Cardiac fibroblast (primary cell): ENCODE results near the gene MT1A.
"Not testable (repeated sequence)": the region's sequence is repeated elsewhere in the genome, so short reads cannot be mapped to it uniquely, and the experiment has no call there.

Experiments
- DNase-seq, 2 donors: peaks; one replicate each; pipeline versions ENCODE4 v3.0.0 to v3.0.0-alpha.2; 2010; ENCODE audit warnings: low read depth in 2 of 2
- H3K4me3 ChIP-seq, 2 donors: replicated peaks in 1 of 2; 1 replicate in 1 of 2; 2 replicates in 1 of 2; pipeline ENCODE4 v1.5.1; 2011; ENCODE audit warnings: low read depth in 2 of 2, low read length in 2 of 2, mild to moderate bottlenecking in 2 of 2, moderate library complexity in 1 of 2
- TF ChIP-seq, protein P1 (sequence below): IDR thresholded peaks from one replicate; pipeline ENCODE4 v1.5.1; 2011; ENCODE audit warnings: low read depth, mild to moderate bottlenecking, low read length, inconsistent platforms

The MT1A gene

DNA sequence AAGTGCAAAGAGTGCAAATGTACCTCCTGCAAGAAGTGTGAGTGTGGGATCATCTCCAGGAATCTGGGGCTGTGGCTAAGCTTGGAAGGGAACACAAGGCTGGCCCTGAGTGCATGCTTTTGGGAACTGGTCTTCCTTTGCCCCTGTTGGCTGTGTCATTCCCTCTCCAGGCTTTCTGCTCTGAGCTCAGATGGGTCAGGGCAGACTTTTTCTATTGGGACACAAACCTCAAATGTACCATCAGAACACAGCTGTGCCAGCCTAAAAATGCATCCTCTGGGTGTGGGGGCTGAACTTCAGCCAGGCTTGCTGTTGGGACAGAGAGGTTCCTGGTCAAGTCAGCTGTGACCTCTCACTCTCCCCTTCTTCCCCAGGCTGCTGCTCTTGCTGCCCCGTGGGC is 14.1 kb downstream of the MT1A start:
- no peak for DNase-seq
- TF ChIP-seq, protein P1, sequence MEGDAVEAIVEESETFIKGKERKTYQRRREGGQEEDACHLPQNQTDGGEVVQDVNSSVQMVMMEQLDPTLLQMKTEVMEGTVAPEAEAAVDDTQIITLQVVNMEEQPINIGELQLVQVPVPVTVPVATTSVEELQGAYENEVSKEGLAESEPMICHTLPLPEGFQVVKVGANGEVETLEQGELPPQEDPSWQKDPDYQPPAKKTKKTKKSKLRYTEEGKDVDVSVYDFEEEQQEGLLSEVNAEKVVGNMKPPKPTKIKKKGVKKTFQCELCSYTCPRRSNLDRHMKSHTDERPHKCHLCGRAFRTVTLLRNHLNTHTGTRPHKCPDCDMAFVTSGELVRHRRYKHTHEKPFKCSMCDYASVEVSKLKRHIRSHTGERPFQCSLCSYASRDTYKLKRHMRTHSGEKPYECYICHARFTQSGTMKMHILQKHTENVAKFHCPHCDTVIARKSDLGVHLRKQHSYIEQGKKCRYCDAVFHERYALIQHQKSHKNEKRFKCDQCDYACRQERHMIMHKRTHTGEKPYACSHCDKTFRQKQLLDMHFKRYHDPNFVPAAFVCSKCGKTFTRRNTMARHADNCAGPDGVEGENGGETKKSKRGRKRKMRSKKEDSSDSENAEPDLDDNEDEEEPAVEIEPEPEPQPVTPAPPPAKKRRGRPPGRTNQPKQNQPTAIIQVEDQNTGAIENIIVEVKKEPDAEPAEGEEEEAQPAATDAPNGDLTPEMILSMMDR: no peak
- H3K4me3 ChIP-seq: no peak overlapping the region

DNA sequence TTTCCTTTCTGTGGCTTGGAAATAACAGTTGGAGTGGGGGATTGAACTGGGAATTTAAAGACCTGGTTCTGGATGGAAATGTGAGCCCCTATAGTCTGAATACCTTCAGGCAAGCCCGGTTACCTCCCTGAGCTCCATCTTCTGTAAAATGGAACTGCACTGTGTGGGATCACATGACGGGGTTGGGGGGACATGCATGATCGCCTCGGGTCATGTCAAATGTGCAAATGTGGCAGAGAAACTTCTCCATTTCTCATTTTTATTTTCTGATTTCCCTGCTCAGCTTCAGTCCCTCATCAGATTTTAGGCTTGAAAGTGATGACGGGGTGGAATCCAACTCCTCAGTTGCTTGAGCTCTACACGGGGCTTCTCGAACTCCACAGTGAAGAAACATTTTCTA is 14.8 kb downstream of the MT1A start:
- DNase-seq: no peak
- TF ChIP-seq, protein P1: no peak
- no peak overlapping the region for H3K4me3 ChIP-seq

DNA sequence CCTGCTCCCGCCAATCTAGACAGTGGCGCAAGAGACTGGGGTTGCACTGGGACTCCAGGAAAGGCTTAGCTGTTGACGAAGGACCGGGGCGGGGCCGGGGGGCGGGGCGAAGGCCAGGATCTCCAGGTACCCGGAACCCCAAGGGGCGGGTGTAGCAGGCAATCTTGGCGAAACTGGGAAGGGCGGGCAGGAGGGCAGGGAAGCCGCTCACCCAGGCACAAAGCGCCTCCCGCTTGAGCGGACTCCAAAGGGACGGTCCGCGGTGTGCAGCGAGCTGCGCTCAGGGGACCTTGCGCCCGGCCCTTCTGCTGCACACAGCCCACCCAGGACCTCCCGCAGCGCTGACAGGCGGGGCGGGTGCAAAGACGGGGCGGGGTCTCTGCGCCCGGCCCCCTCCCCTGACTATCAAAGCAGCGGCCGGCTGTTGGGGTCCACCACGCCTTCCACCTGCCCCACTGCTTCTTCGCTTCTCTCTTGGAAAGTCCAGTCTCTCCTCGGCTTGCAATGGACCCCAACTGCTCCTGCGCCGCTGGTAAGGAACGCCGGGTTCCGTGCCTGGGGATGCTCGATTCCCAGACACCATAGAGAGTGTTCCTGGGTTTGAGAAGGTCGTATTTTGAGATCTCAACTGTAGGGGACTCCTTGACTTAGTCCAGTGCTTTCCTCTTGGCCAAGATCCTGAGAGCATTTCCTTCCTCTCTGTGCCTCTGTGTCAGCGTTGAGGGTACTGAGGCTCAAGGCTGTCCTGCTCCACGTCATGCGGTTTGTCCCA is 19.3 kb downstream of the MT1A start, which contains the start of gene MT1F:
Gene MT1F (plus strand): TSS at position 405 of the 772 bp plus-strand sequence. CDS start 100 bp downstream, at position 505.
- TF ChIP-seq, protein P1: no peak
- H3K4me3 ChIP-seq: peak within 1 kb of the TSS; percentile 53
- peak; percentile 24 to 39 for DNase-seq

DNA sequence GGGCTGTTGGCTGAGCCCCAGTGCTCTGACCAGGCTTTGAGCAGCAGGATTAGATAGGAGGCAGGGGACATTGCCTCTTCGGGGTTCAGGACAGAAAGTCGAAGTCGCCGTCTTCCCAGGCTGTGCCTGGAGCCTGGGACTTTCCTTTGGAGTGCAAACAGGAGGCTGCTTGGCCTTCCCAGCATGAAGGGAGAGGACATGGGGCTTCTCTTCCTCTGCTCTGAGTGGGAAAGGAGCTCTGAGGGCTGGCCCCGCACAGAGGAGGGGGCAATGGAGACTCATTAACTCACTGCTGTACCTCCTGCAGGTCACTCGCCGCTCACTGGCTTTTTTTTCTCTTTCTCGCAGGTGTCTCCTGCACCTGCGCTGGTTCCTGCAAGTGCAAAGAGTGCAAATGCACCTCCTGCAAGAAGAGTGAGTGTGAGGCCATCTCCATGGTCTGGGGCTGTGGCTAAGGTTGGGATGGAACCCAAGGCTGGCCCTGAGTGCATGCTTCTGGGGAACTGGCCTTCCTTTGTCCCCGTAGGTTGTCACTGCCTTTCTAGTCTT is 19.9 kb downstream of the MT1A start:
- DNase-seq: no peak
- TF ChIP-seq, protein P1: no peak
- H3K4me3 ChIP-seq: peak overlapping the region; percentile 53

DNA sequence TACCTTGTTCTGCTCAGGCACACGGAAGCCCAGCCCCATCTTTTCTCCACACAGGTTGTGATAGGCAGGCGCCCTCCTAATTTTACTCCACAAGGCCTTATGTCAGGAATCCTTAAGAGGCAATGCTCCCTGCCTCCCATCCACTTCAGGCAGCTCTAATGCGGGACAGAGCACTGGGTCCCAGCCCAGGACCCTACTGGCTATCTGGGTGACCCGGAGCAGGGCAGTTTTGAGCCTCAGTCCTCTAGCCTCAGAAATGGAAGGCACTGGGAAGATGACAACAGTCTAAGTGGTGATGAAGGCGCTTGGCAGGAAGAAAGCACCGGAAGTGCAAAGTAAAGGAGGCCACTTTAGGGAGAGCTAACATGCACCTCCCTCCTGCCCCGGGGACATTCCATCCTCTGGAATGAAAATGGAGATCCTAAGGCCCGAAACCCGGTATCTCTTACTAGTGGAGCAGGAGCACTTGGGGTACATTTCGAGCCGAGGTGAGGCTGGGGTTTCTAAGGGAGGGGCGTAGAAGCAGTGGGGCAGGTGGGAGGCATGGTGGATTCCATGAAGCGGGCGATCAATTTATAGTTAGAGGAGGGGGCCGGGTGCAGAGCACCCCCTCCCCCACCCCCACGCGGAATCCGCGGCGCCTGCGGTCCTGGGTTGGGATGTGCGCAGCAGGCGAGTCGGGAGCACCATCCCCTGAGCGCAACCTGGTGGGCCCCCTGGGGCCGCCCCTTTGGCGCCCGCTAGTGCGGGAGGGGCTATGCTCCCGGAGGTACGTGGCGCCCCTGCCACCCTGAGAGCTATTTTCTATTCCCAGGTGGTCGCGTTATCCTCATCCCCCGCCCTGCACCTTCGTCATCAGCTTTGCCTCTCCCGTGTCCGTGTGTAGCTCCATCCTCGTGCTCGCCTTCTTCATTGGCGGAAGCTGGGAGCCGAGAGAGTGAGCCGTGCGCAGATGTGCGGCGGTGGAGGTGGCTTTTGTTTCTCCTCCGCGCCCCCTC is 24.2 kb downstream of the MT1A start:
- TF ChIP-seq, protein P1: no peak
- DNase-seq: no peak
- H3K4me3 ChIP-seq: no peak overlapping the region

DNA sequence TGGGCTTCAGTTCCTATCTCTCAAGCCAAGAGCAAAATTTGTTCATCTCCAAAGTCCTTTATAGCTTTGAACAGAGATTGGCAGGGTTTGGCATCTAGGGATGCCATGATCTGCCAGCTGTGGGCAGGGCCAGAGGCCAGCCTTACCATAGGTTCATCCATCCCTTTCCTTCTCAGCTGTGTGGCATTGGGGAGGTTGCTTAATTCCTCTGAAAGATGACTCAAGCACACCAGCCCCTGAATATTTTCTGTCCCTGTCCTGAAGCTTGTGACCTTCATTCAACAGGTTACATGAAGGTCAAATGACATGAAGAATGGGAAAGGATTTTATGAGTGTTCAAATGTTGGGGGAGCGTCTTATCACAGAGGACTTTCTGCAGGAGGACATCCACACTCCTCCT is 26.0 kb downstream of the MT1A start:
- no peak for DNase-seq
- TF ChIP-seq, protein P1: no peak
- no peak overlapping the region for H3K4me3 ChIP-seq

DNA sequence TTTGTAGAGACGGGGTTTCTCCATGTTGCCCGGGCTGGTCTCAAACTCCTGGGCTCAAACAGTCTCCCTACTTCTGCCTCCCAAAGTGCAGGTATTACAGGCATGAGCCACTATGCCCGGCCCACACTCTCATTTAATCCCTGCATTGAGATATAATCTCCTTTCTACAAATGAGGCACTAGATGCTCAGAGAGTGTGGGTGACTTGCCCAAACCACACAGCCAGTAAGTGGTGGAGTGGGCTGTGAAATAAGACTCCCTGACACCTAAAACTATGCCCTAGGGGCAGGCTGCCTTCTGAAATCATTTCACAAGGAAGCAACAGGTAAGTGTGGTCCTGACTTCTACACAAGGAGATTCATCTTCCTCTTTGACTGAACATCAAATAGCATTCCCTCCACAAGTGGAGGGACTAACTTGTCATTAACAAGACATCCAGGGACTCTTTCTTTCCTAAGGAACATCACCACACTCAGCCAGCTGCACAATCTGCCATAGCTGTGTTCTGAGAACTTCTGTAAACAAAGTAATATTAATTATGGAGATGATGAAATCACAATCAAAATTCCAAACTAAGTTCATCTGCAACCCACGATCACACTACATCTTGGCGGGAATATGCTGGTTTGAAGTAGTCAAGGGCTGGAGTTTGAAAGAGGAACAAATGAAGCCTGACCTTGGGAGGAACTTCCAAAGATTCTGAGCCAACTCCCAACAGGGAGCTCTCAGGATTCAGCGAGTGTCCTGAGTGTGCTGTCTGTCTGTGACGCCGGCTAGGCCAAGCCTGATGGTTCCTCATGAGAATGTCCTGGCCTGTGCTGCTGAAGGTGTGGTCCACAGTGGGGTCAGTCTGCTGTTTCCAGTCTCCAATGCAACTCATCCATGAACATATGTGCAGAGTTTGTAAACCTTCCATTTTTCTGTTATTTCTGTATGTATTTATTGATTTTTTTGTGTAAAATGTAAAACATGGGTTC is 27.1 kb downstream of the MT1A start:
- DNase-seq, H3K4me3 ChIP-seq: not testable (repeated sequence)
